IPS-18c (cell line): ENCODE results near the gene LCE1F.

ENCODE experiments used
- H3K4me3 ChIP-seq: 2 replicates; pipeline ENCODE4 v1.7.0; 2013; ENCODE audit warnings: low read depth, mild to moderate bottlenecking, low read length, moderate library complexity; ENCODE audit not compliant: insufficient read depth
- H3K9me3 ChIP-seq: one replicate; pipeline ENCODE4 v1.6.1; 2013; ENCODE audit warnings: mild to moderate bottlenecking, low read length, moderate library complexity; ENCODE audit not compliant: control insufficient read depth, insufficient read depth

LCE1F gene

GRCh38 chr1:152760551-152761190 is 14.3 kb upstream of the LCE1F start:
- H3K4me3 ChIP-seq = no peak overlapping the region
- H3K9me3 ChIP-seq = peaks cover 36% of the 10 kb centered on the region

- peaks cover 40% of the 10 kb centered on the region for H3K9me3 ChIP-seq
Measured at GRCh38 chr1:152761609-152762213, 13.2 kb upstream of the LCE1F start.

GRCh38 chr1:152768847-152769533 is 6.0 kb upstream of the LCE1F start:
- peaks cover 14% of the 10 kb centered on the region for H3K9me3 ChIP-seq

More at GRCh38 chr1:152761609-152762213, 13.2 kb upstream of the LCE1F start:
- H3K4me3 ChIP-seq = no peak overlapping the region

GRCh38 chr1:152770411-152770810 is 4.5 kb upstream of the LCE1F start:
- peaks cover 11% of the 10 kb centered on the region for H3K9me3 ChIP-seq
- H3K4me3 ChIP-seq = no peak overlapping the region

More at GRCh38 chr1:152768847-152769533, 6.0 kb upstream of the LCE1F start:
- H3K4me3 ChIP-seq = no peak overlapping the region

GRCh38 chr1:152776361-152776760 is 1.4 kb downstream of the LCE1F start:
- H3K4me3 ChIP-seq = no peak overlapping the region
- peaks cover 8% of the 10 kb centered on the region for H3K9me3 ChIP-seq

- H3K9me3 ChIP-seq = peaks cover 8% of the 10 kb centered on the region
- H3K4me3 ChIP-seq = no peak overlapping the region
Measured at GRCh38 chr1:152777510-152778137, 2.7 kb downstream of the LCE1F start.

GRCh38 chr1:152783095-152783494 is 8.2 kb downstream of the LCE1F start:
- Histone ChIP-seq H3K4me3 (no peak overlapping the region), H3K9me3 (peaks cover 9% of the 10 kb centered on the region)

- Histone ChIP-seq H3K9me3 (peaks cover 7% of the 10 kb centered on the region), H3K4me3 (no peak within 1 kb of the TSS)
Measured at GRCh38 chr1:152786077-152786476, 11.1 kb downstream of the LCE1F start, which contains the start of gene LCE1E. Gene LCE1E (plus strand): TSS chr1:152786257. CDS start chr1:152787300, 1,043 bp downstream.

GRCh38 chr1:152795686-152796085 is 20.7 kb downstream of the LCE1F start:
- Histone ChIP-seq H3K4me3 (no peak overlapping the region), H3K9me3 (no peaks in the 10 kb centered on the region)

GRCh38 chr1:152796421-152796820 is 21.5 kb downstream of the LCE1F start, which contains the start of gene LCE1D:
Gene LCE1D (plus strand): TSS chr1:152796721. CDS start chr1:152797795, 1,074 bp downstream.
- H3K4me3 ChIP-seq = no peak within 1 kb of the TSS
- H3K9me3 ChIP-seq = no peaks in the 10 kb centered on the region

- Histone ChIP-seq H3K9me3 (peaks cover 3% of the 10 kb centered on the region), H3K4me3 (no peak overlapping the region)
Measured at GRCh38 chr1:152801333-152801732, 26.4 kb downstream of the LCE1F start.

- H3K4me3 ChIP-seq = no peak within 1 kb of the TSS
- H3K9me3 ChIP-seq = peaks cover 5% of the 10 kb centered on the region
Measured at GRCh38 chr1:152806576-152806975, 31.6 kb downstream of the LCE1F start, which contains the start of gene LCE1C. Gene LCE1C (minus strand): TSS chr1:152806651. CDS start chr1:152805478, 1,173 bp downstream.

- H3K4me3 ChIP-seq = no peak overlapping the region
- peaks cover 11% of the 10 kb centered on the region for H3K9me3 ChIP-seq
Measured at GRCh38 chr1:152811050-152811449, 36.1 kb downstream of the LCE1F start.

- Histone ChIP-seq H3K9me3 (peaks cover 11% of the 10 kb centered on the region), H3K4me3 (no peak within 1 kb of the TSS; the same call in 1 of the 2 replicates)
Measured at GRCh38 chr1:152811671-152812070, 36.7 kb downstream of the LCE1F start, which contains the start of gene LCE1B. Gene LCE1B (plus strand): TSS chr1:152811971. CDS start chr1:152812447, 476 bp downstream.

- H3K9me3 ChIP-seq = peaks cover 10% of the 10 kb centered on the region
Measured at GRCh38 chr1:152817309-152817708, 42.4 kb downstream of the LCE1F start.

GRCh38 chr1:152823294-152823693 is 48.4 kb downstream of the LCE1F start:
- Histone ChIP-seq H3K4me3 (no peak overlapping the region), H3K9me3 (peaks cover 9% of the 10 kb centered on the region)

More at GRCh38 chr1:152817309-152817708, 42.4 kb downstream of the LCE1F start:
- no peak overlapping the region for H3K4me3 ChIP-seq

- Histone ChIP-seq H3K9me3 (peaks cover 9% of the 10 kb centered on the region), H3K4me3 (no peak overlapping the region)
Measured at GRCh38 chr1:152824964-152825363, 50.0 kb downstream of the LCE1F start.
